ENCODE results near the gene CYP2R1.

Gene CYP2R1

GRCh38 chr11:14908214-14908880 lies 16.3 kb upstream of the CYP2R1 start:
- TF ChIP-seq RAD21 (IDR thresholded peaks at IDR 0.05; ENCODE audit: low read depth) (peak; percentile 86), TCF12 (IDR thresholded peaks at IDR 0.05; ENCODE audit: low read depth) (no peak)

- peak; percentile 63 for TF ChIP-seq NFIC (IDR thresholded peaks at IDR 0.05)
- no peak for TF ChIP-seq TCF12 (IDR thresholded peaks at IDR 0.05; ENCODE audit: low read depth)
- TF ChIP-seq RAD21 (IDR thresholded peaks at IDR 0.05; ENCODE audit: low read depth): peak; percentile 69
These were observed 15.6 kb upstream of the CYP2R1 start for GRCh38 chr11:14907411-14908213.

DNA sequence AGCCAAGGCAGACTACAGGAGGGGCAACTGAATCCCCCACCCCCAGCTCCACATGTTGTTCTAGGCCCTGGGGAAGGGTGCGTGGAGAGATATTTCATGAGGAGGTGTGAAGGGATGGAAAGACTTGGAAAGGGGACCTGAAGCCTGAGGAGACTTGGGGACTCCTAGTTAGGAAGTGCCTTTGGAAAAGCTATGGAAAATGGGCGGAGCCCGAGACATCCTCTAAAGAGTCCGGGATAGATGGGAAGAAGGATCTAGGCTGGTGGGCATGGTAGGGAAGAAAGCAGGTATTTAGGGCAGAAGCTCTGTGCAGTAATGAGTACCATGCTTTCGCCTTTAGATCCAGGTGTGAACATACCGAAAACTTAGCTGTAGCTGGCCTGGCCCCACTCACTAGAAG lies 15.0 kb upstream of the CYP2R1 start:
- TF ChIP-seq FOXM1 (IDR thresholded peaks at IDR 0.05; ENCODE audit: borderline replicate concordance, low read depth) (no peak), EP300 (IDR thresholded peaks at IDR 0.05; ENCODE audit: borderline replicate concordance) (no peak), EGR1 (IDR thresholded peaks at IDR 0.05) (no peak), TCF12 (IDR thresholded peaks at IDR 0.05; ENCODE audit: low read depth) (no peak), USF1 (IDR thresholded peaks at IDR 0.05) (no peak), CEBPB (IDR thresholded peaks at IDR 0.05) (no peak), YY1 (IDR thresholded peaks at IDR 0.05; ENCODE audit: low read depth) (no peak), CREB1 (IDR thresholded peaks at IDR 0.05; ENCODE audit: low read depth) (no peak), RAD21 (IDR thresholded peaks at IDR 0.05; ENCODE audit: low read depth) (no peak), TEAD4 (IDR thresholded peaks at IDR 0.05) (no peak), REST (IDR thresholded peaks at IDR 0.05; ENCODE audit: low read depth) (no peak), NFIC (IDR thresholded peaks at IDR 0.05) (no peak), ZBTB7A (IDR thresholded peaks at IDR 0.05; ENCODE audit: low read depth) (no peak), TAF1 (IDR thresholded peaks at IDR 0.05; ENCODE audit: low read depth) (no peak)
- TF ChIP-seq, protein P1, sequence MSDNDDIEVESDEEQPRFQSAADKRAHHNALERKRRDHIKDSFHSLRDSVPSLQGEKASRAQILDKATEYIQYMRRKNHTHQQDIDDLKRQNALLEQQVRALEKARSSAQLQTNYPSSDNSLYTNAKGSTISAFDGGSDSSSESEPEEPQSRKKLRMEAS (IDR thresholded peaks at IDR 0.05): no peak

DNA sequence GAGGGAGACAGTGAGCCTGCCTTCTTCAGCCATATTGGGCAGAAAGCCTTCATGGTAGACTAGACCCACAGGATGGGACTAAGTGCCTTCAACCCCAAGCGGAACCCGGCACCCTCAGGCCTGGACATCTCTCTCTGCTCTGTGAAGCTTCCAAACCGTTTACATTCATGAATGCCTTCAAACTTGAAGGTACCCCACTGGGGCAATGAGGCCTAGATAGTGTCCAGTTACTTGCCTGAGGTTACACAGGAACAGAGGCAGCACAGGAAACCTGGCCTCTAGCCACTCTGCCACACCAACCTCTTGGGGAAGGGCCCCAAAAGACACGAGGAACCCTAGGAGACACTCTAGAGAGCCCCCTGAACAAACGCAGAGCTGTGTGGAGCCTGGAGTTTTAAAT lies 14.5 kb upstream of the CYP2R1 start:
- no peak for TF ChIP-seq TCF12 (IDR thresholded peaks at IDR 0.05; ENCODE audit: low read depth)
- no peak for TF ChIP-seq EGR1 (IDR thresholded peaks at IDR 0.05)
- TF ChIP-seq CEBPB (IDR thresholded peaks at IDR 0.05): no peak
- TF ChIP-seq CREB1 (IDR thresholded peaks at IDR 0.05; ENCODE audit: low read depth): no peak
- TF ChIP-seq, protein P1 (IDR thresholded peaks at IDR 0.05): no peak
- TF ChIP-seq TEAD4 (IDR thresholded peaks at IDR 0.05): no peak
- no peak for TF ChIP-seq TAF1 (IDR thresholded peaks at IDR 0.05; ENCODE audit: low read depth)
- no peak for TF ChIP-seq YY1 (IDR thresholded peaks at IDR 0.05; ENCODE audit: low read depth)
- TF ChIP-seq FOXM1 (IDR thresholded peaks at IDR 0.05; ENCODE audit: borderline replicate concordance, low read depth): no peak
- TF ChIP-seq RAD21 (IDR thresholded peaks at IDR 0.05; ENCODE audit: low read depth): no peak
- no peak for TF ChIP-seq NFIC (IDR thresholded peaks at IDR 0.05)

DNA sequence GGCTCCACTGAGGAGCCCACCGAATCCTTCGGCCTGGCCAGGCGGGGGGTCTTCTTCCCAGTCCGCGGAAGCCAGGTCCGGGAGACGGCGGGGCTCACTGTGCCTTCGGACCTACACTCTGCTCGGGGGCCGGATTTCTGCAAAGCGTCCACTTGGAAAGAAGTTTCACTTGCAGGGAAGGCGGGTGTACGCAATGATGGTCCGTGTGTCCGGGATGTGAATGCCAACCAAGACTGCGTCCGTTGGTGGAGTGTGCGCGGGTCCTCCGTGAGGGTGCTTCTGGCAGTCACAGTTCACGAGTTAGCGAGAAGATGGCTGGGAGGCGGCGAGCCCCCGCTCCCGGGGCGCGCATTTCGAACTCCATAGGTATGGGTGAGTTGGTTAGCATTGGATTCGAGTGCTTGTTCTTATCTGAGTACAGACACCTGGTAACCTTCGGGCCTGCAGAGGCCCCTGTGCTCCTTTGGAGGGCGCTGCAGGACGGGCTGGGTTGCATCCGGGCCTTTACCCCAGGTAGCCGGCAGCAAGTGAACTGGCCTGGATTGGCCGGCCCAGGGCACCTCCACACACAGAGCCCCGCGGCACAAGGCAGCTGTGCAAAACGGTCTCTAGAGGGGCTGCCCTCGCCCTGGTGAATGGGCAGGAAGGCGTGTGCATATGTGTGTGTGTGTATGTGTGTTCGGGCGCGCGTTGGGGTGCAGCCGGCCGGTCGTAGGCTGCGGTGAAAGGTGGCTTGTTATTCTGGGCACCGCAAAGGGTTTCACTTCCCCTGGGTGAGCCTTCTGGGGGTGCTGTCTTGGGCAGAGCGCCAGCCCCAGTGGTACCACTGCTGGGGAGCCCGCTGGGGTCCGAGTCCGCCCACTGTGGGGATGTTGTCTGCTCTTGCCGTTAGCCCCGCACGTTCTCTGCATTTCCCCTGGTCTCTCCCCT lies 13.3 kb upstream of the CYP2R1 start:
- TF ChIP-seq ZBTB7A (IDR thresholded peaks at IDR 0.05; ENCODE audit: low read depth) (no peak), TEAD4 (IDR thresholded peaks at IDR 0.05) (no peak), NFIC (IDR thresholded peaks at IDR 0.05) (no peak), YY1 (IDR thresholded peaks at IDR 0.05; ENCODE audit: low read depth) (no peak), FOXM1 (IDR thresholded peaks at IDR 0.05; ENCODE audit: borderline replicate concordance, low read depth) (no peak), USF1 (IDR thresholded peaks at IDR 0.05) (no peak), TCF12 (IDR thresholded peaks at IDR 0.05; ENCODE audit: low read depth) (no peak), REST (IDR thresholded peaks at IDR 0.05; ENCODE audit: low read depth) (no peak), EP300 (IDR thresholded peaks at IDR 0.05; ENCODE audit: borderline replicate concordance) (no peak), RAD21 (IDR thresholded peaks at IDR 0.05; ENCODE audit: low read depth) (no peak), CEBPB (IDR thresholded peaks at IDR 0.05) (no peak), EGR1 (IDR thresholded peaks at IDR 0.05) (no peak), TAF1 (IDR thresholded peaks at IDR 0.05; ENCODE audit: low read depth) (no peak), CREB1 (IDR thresholded peaks at IDR 0.05; ENCODE audit: low read depth) (no peak)
- TF ChIP-seq, protein P1 (IDR thresholded peaks at IDR 0.05): no peak

Measured in Ishikawa (cell line).